Stimulated activated effector memory CD8-positive, alpha-beta T cell treated with anti-CD3 and anti-CD28 coated beads, Interleukin-12 subunit alpha, Interleukin-12 subunit beta, amount 100 ng/mL, for 72 hours (primary cell): ENCODE measurements around the gene NPEPL1.

ENCODE experiments used
- ATAC-seq: fragments of 150-1000 bp; cut with Tn5 transposase; 2 replicates; pipeline ENCODE4 v1.10.0; 2021
- DNase-seq, 2 donors: peaks; one replicate each; pipeline ENCODE4 v3.0.0; 2021 to 2022; ENCODE audit warnings: low spot score in 2 of 2
- H3K27ac Mint-ChIP-seq: one replicate; pipeline ENCODE4 v1.8.0; 2022; ENCODE audit warnings: mild to moderate bottlenecking, mixed read lengths
- H3K36me3 Mint-ChIP-seq: one replicate; pipeline ENCODE4 v1.8.0; 2022; ENCODE audit warnings: mild to moderate bottlenecking, mixed read lengths
- H3K4me1 Mint-ChIP-seq: one replicate; pipeline ENCODE4 v1.8.0; 2022; ENCODE audit warnings: mixed read lengths
- H3K4me3 Mint-ChIP-seq: one replicate; pipeline ENCODE4 v1.8.0; 2022; ENCODE audit warnings: mild to moderate bottlenecking, mixed read lengths
- H3K9me3 Mint-ChIP-seq: one replicate; pipeline ENCODE4 v1.8.0; 2022; ENCODE audit warnings: mixed read lengths

NPEPL1 gene

GRCh38 chr20:58709703-58710039, 17.1 kb downstream of the NPEPL1 start:
- Mint-ChIP-seq H3K27ac (peak overlapping the region; percentile 40), H3K4me3 (no peak overlapping the region)
- peak in 1 of 2 donors; percentile 0 for DNase-seq

GRCh38 chr20:58710481-58711265, 18.1 kb downstream of the NPEPL1 start:
- ATAC-seq = no peak
- no peak overlapping the region for H3K4me3 Mint-ChIP-seq
- H3K4me1 Mint-ChIP-seq = peaks cover 5% of the 10 kb centered on the region
- no peak overlapping the region for H3K27ac Mint-ChIP-seq
- peak; percentile 2 to 26 for DNase-seq
- no peaks in the 10 kb centered on the region for H3K9me3 Mint-ChIP-seq
- no peaks in the 10 kb centered on the region for H3K36me3 Mint-ChIP-seq

More at GRCh38 chr20:58709703-58710039, 17.1 kb downstream of the NPEPL1 start:
- Mint-ChIP-seq H3K9me3 (no peaks in the 10 kb centered on the region), H3K4me1 (peaks cover 5% of the 10 kb centered on the region), H3K36me3 (peaks cover 6% of the 10 kb centered on the region)
- no peak for ATAC-seq

GRCh38 chr20:58711266-58712051, 18.9 kb downstream of the NPEPL1 start:
- peaks cover 2% of the 10 kb centered on the region for H3K36me3 Mint-ChIP-seq
- no peak overlapping the region for H3K4me3 Mint-ChIP-seq
- DNase-seq (peak in 1 of 2 donors; percentile 44), ATAC-seq (no peak)
- no peak overlapping the region for H3K27ac Mint-ChIP-seq
- no peaks in the 10 kb centered on the region for H3K9me3 Mint-ChIP-seq
- peaks cover 5% of the 10 kb centered on the region for H3K4me1 Mint-ChIP-seq

GRCh38 chr20:58712151-58712791, 19.7 kb downstream of the NPEPL1 start:
- Mint-ChIP-seq H3K9me3 (no peaks in the 10 kb centered on the region), H3K36me3 (peaks cover 5% of the 10 kb centered on the region), H3K4me1 (peaks cover 5% of the 10 kb centered on the region), H3K27ac (no peak overlapping the region), H3K4me3 (no peak overlapping the region)
- DNase-seq (peak in 1 of 2 donors; percentile 43), ATAC-seq (no peak)

GRCh38 chr20:58712806-58713731, 20.5 kb downstream of the NPEPL1 start:
- Mint-ChIP-seq H3K4me3 (no peak overlapping the region), H3K9me3 (no peaks in the 10 kb centered on the region), H3K4me1 (peaks cover 5% of the 10 kb centered on the region), H3K36me3 (peaks cover 5% of the 10 kb centered on the region), H3K27ac (peak overlapping the region; percentile 29)
- ATAC-seq (no peak), DNase-seq (peak in 1 of 2 donors; percentile 43)

GRCh38 chr20:58713801-58714339, 21.3 kb downstream of the NPEPL1 start:
- Mint-ChIP-seq H3K27ac (no peak overlapping the region), H3K36me3 (peaks cover 5% of the 10 kb centered on the region), H3K4me1 (peaks cover 5% of the 10 kb centered on the region), H3K9me3 (no peaks in the 10 kb centered on the region), H3K4me3 (no peak overlapping the region)
- ATAC-seq (no peak), DNase-seq (peak in 1 of 2 donors; percentile 38)

GRCh38 chr20:58714340-58714922, 21.8 kb downstream of the NPEPL1 start:
- no peak overlapping the region for H3K4me3 Mint-ChIP-seq
- DNase-seq (no peak), ATAC-seq (no peak)
- peaks cover 5% of the 10 kb centered on the region for H3K36me3 Mint-ChIP-seq
- H3K4me1 Mint-ChIP-seq = peaks cover 5% of the 10 kb centered on the region
- no peaks in the 10 kb centered on the region for H3K9me3 Mint-ChIP-seq
- no peak overlapping the region for H3K27ac Mint-ChIP-seq

GRCh38 chr20:58714923-58715351, 22.3 kb downstream of the NPEPL1 start:
- H3K36me3 Mint-ChIP-seq = peaks cover 5% of the 10 kb centered on the region
- DNase-seq (peak in 1 of 2 donors; percentile 43), ATAC-seq (no peak)
- no peak overlapping the region for H3K27ac Mint-ChIP-seq
- H3K4me3 Mint-ChIP-seq = no peak overlapping the region
- H3K4me1 Mint-ChIP-seq = peaks cover 5% of the 10 kb centered on the region
- H3K9me3 Mint-ChIP-seq = no peaks in the 10 kb centered on the region

- ATAC-seq = no peak
- Mint-ChIP-seq H3K4me3 (no peak overlapping the region), H3K27ac (no peak overlapping the region)
Measured at GRCh38 chr20:58715391-58715800, 22.8 kb downstream of the NPEPL1 start.

GRCh38 chr20:58715801-58716475, 23.3 kb downstream of the NPEPL1 start:
- Mint-ChIP-seq H3K36me3 (peaks cover 5% of the 10 kb centered on the region), H3K4me3 (no peak overlapping the region), H3K4me1 (peaks cover 5% of the 10 kb centered on the region), H3K27ac (no peak overlapping the region), H3K9me3 (no peaks in the 10 kb centered on the region)
- ATAC-seq (no peak), DNase-seq (peak in 1 of 2 donors; percentile 42)

More at GRCh38 chr20:58715391-58715800, 22.8 kb downstream of the NPEPL1 start:
- peak in 1 of 2 donors; percentile 25 for DNase-seq
- Mint-ChIP-seq H3K4me1 (peaks cover 5% of the 10 kb centered on the region), H3K36me3 (peaks cover 5% of the 10 kb centered on the region), H3K9me3 (no peaks in the 10 kb centered on the region)

- H3K9me3 Mint-ChIP-seq = no peaks in the 10 kb centered on the region
- DNase-seq = peak in 1 of 2 donors; percentile 45
- H3K36me3 Mint-ChIP-seq = peaks cover 5% of the 10 kb centered on the region
- H3K27ac Mint-ChIP-seq = no peak overlapping the region
- no peak overlapping the region for H3K4me3 Mint-ChIP-seq
- ATAC-seq = no peak
- peaks cover 5% of the 10 kb centered on the region for H3K4me1 Mint-ChIP-seq
Measured at GRCh38 chr20:58716476-58717277, 24.1 kb downstream of the NPEPL1 start.

- no peak overlapping the region for H3K4me3 Mint-ChIP-seq
- no peak for DNase-seq
- H3K36me3 Mint-ChIP-seq = peaks cover 5% of the 10 kb centered on the region
- H3K27ac Mint-ChIP-seq = no peak overlapping the region
- ATAC-seq = no peak
- no peaks in the 10 kb centered on the region for H3K9me3 Mint-ChIP-seq
- peaks cover 5% of the 10 kb centered on the region for H3K4me1 Mint-ChIP-seq
Measured at GRCh38 chr20:58717278-58718091, 24.9 kb downstream of the NPEPL1 start.
